GM18858 (cell line): ENCODE results near the gene S100A7A.

ENCODE experiments used
- ATAC-seq: cut with Tn5 transposase; IDR thresholded peaks from one replicate; pipeline ENCODE4 v1.9.1; 2021; ENCODE audit not compliant: unreplicated experiment

Gene S100A7A

DNA sequence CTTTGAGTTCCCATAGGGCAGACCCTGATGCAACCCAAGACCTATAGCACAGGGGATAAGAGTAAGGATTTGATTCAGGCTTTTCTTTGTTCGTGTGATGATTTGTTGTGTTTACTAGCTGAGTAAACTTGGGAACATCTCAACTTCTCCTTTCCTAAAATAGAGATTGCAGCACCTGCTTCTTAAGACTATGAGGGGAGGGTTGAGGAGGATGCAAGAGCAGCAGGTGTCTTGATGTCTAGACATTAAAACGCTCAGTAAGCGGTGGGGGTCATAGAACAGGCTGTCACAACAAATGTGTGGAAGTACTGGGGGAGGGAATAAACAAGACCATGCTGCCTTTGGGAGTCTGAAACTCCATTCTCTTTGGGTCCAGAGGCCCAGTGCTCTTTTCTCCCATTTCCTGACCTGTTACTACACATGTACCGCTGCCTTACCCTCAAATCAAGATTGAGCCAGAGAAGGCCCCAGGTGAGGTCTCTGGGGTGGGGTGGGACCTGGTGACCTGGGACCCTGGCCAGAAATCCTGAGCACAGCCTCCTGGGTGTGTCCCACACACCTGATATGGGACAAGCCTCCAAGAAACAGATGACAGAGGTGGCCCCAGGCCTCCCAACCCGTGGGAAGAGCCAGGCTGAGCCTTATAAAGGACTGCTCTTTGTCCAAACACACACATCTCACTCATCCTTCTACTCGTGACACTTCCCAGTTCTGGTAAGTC, at the start of gene S100A7A:
S100A7A (plus strand) TSS at position 671 of the 721 bp plus-strand sequence. CDS start 1,563 bp downstream, outside the sequence.
- ATAC-seq, result no peak

- no peak for ATAC-seq
These were observed 49.2 kb upstream of the S100A7A start for GRCh38 chr1:153367090-153367489.

DNA sequence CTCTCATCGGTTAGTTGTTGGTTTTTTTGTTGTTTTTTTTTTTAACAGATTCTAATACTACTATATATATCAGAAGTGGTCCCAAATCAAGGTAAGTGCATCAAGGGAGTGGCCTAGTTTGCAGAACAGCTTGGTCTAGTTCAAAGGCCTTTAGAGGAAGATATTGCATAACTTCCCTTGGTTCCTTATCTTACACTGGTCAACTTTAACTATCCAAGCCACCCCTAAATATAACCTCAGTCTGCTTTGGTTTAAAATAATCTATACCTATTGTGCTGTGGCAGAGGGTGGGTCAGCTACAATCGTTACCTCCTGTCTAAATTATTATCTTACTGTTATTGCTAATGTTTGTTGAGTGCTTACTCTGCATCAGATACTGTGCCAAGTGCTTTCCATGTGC, 47.8 kb upstream of the S100A7A start:
- ATAC-seq, result no peak

DNA sequence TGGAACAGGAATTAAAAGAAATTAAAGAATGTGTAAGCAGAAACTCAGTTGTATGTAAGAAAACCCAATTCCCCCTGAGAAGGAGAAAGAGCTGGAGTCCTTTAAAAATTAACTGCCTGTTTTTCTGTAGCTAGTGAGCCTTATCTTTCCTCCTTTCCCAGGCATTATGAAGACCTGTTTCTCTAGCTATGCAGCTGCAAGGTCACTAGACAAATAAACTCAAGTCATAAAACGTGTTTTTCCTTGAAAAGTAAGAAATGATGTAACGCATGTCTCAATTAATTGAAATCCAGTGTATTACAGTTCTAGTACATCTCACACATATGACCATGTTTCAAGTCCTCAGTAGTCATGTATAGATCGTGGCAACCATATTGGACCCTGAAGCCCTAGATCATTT, 46.2 kb upstream of the S100A7A start:
- no peak for ATAC-seq

- ATAC-seq, result no peak
These were observed 45.1 kb upstream of the S100A7A start for GRCh38 chr1:153371231-153371630.

GRCh38 chr1:153372571-153372970, 43.7 kb upstream of the S100A7A start:
- no peak for ATAC-seq

GRCh38 chr1:153374071-153374470, 42.2 kb upstream of the S100A7A start:
- ATAC-seq, result no peak

- no peak for ATAC-seq
These were observed 40.8 kb upstream of the S100A7A start, which contains the start of gene S100A12 for GRCh38 chr1:153375511-153375910. TSS of gene S100A12 (minus strand) at chr1:153375621. CDS start at chr1:153374592, 1,029 bp downstream.

GRCh38 chr1:153379591-153379990, 36.7 kb upstream of the S100A7A start:
- ATAC-seq, result no peak

DNA sequence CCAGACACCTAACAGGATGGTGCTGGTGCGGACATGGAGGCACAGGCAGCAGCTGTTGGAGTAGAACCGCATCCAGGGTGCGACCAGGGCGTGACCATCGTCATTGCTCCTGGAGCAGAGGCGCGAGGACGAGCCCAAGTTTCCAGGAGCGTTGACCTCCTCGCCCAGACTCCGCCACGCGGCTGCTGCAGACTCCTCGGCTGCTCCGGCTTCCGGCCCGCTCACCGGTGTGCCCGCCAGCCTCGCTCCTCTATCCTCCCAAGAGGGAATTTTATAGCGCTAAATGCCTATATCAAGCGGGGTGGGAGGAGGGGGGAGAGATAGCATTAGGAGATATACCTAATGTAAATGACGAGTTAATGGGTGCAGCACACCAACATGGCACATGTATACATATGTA, 35.6 kb upstream of the S100A7A start:
- no peak for ATAC-seq

GRCh38 chr1:153384958-153385580, 31.3 kb upstream of the S100A7A start:
- no peak for ATAC-seq

DNA sequence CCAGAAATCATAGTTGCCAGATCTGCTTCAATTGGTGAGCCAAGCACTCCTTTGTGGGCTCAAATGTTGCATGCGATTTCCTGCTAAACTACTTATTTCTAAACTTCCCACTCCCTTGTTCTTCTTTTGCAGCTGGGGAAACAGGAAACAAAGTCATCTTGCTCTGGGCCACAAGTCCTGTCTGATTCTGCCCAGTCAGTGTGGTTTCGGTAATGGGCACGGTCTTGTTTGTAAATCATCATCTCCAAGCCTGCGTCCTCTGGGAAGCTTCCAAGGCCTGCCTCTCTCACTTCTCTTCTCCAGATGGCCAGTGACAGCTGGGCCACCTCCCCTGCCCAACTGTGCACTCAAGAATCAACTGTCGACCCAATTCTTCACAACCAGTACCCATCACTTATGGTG, 29.8 kb upstream of the S100A7A start:
- no peak for ATAC-seq

DNA sequence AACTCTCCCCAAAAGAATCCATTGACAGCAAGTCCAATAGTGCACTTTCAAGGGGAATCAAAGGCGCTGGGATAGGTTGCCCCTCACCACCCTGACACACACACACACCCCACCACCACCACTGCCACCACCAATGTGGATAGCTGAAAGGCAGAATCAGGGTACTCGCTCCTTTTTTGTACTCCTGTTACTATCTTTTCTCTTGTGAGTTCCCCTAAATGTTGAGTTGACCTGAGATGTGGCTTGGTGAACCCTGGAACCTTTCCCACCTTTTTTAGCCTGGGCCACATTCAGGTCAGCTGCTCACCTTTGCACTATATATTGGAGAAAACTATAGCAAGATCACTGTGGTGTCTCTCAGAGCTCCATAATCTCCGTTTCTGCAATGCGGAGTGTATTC, 29.3 kb upstream of the S100A7A start:
- no peak for ATAC-seq

- ATAC-seq, result no peak
These were observed 28.5 kb upstream of the S100A7A start for GRCh38 chr1:153387785-153388184.

- no peak for ATAC-seq
These were observed 26.9 kb upstream of the S100A7A start for GRCh38 chr1:153389401-153389800.

GRCh38 chr1:153389973-153390879, 26.1 kb upstream of the S100A7A start:
- no peak for ATAC-seq

DNA sequence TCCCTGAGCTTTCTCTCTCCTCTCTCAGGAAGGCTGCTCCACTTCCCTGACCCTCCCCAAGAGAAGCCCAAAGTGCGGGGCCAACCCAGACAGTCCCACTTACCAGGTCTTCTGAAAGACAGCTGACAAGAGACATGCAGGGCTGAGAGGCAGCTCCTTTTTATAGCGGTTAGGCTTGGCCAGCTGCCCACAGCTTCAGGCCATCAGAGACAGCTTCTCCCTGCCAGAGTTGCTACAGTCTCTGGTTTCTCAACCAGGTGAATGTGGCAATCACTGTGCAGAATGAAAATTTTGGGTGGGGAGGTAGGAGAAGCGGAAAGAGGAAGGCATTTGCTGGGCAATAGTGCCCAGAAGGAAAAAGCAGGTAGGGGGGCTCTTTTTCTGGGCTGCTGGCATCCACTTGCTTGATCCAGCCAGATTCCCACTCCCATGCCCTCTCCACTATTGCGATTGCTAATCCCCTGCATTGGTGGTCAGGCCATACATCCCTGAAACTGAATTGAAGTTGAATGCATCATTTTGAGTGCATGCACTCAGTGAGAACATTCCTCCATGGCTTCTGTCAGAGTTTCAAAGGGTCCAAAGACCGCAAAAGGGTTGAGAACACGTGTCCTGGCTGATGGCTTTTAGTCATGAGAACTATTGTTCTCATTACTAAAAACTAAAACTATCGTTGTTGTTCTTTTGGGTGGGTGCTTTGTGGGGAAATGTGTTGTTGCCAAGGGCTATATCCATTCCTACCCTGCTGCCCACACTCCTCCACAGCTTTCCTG, 25.2 kb upstream of the S100A7A start, which contains the start of gene S100A8:
S100A8 (minus strand) TSS at position 136 of the 773 bp plus-strand sequence. CDS start 538 bp downstream, outside the sequence.
- ATAC-seq, result no peak

DNA sequence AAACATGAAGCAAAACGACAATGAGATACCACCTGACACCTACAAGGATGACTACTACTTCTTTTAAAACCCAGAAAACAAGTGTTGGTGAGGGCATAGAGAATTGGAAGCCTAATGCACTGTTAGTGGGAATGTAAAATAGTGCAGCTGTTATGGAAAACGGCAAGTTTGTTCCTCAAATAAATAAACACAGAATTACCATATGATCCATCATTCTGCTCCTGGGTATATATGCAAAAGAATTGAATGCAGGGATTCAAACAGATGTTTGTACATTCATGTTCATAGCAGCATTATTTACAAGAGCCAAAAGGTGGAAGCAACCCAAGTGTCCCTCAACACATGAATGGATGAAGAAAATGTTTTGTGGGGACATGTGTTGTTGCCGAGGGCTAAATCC, 24.1 kb upstream of the S100A7A start:
- ATAC-seq, result no peak

DNA sequence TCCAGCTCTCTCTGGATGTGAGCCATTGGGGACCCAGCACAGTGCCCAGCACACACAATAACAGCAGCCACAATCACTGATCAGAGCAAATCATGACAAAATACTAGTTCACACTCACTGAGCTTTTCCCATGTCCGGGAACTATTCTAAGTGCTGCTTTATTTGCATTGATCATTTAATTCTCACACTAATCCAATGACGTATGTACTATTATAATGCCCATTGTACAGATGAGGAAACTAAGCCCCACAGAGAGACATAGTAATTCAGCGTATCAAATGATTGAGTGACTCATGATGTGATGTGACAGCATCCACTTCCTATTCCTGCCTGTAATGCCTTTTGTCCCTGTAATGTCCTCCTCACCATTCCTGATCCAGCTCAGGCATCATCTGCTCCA, 23.5 kb upstream of the S100A7A start:
- no peak for ATAC-seq

DNA sequence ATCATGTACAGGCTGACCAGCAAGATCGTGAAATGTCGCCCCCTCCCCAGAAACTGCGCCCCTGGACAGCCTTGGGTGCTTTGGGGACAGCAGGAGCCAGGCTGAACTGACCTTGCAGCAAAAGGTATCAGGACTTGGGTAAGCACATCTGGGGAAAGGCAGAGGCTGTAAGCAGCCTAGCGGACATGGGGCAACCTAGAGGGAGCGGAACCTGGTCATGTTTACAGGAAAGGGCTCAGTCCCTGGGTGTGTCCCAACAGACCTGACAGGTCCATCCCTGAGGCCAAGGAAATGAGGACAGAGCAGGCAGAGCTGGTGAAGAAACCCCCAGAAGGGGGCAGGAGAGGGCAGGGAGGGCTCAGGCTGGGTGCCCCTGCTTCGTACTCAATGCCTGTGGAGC, 22.4 kb upstream of the S100A7A start:
- no peak for ATAC-seq

- ATAC-seq, result no peak
These were observed 21.9 kb upstream of the S100A7A start for GRCh38 chr1:153394391-153394790.
